Inferior parietal cortex (tissue), 1 donor: Measurements from ENCODE around the gene C11orf91.
"Not testable (repeated sequence)": the region's sequence is repeated elsewhere in the genome, so short reads cannot be mapped to it uniquely, and the experiment has no call there.

Experiments used
- DNase-seq: peaks from one replicate; pipeline ENCODE4 v3.0.0-alpha.2; 2016; ENCODE audit errors: extremely low spot score

The C11orf91 gene

DNA sequence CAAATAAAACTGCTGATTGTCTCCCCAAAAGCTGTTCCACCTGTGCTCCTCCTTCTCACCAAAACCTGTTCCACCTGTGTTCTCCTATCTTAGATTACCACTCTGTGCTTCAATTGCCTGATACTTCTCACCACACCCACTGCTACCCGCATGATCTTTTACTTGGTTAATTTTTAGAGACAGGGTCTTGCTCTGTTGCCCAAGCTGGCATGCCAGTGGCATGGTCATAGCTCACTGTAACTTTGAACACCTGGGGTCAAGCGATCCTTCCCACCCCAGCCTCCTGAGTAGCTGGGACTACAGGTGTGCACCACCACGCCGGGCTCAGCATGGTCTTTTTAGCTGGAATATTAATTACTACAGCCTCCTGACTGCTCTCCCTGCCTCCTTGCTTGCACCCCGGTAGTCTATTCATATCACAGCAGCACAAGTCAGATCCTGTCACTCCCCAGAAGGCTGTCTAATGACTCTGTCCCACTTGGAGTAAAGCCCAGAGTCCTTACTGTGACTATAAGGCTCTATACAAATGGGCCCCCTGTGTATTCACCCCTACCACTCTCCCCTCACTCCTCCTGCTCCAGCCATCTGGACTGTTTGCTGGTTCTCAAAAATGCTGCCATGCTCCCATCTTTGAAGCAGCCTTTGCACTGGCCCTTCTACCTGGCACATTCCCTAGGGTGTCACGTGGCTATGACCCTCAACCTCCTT lies 3.5 kb downstream of the C11orf91 start:
- no peak for DNase-seq

DNA sequence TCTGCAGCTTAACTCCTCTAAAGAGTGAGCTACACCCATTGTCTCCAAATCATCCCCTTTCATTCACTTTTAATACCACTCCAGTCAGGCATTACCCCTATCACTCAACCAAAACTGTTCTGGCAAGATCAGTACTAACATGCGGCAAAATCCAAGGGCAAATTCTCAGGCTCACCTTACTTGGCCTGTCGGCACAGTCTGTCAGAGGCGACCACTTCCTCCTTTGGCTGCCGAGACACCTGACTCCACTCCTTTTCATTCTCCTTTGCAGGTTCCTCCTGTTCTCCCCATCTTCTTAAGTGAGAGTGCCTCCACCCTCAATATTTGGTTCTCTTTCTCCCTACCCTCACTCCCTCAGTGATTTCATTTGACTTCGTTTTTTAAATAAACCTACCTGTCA lies 4.2 kb downstream of the C11orf91 start:
- DNase-seq = no peak

DNA sequence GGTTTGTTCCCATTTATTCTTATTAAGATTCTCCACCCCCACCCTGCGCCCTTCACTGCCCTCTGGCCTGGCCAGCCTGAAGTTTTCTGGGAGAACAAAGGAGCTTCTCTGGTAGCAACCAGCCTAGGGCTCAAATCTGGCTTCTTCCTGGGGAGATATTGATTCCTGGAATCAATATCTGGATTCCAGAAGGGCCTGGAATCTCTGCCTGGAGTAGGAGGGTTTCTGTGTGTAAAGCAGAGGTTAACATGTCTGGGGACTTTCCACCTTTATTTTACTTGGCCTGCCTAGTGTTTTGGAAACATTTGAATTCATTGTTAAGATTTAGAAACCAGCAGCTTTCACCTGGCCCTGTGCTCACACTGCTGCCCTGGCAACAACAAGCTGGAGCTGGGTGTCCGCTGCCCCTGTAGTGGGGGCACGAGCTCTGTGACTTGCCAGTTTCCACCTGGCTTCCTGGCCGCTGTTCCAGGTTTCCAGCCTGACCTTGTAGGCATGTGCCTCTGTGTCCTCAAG lies 5.5 kb downstream of the C11orf91 start:
- DNase-seq = no peak

DNA sequence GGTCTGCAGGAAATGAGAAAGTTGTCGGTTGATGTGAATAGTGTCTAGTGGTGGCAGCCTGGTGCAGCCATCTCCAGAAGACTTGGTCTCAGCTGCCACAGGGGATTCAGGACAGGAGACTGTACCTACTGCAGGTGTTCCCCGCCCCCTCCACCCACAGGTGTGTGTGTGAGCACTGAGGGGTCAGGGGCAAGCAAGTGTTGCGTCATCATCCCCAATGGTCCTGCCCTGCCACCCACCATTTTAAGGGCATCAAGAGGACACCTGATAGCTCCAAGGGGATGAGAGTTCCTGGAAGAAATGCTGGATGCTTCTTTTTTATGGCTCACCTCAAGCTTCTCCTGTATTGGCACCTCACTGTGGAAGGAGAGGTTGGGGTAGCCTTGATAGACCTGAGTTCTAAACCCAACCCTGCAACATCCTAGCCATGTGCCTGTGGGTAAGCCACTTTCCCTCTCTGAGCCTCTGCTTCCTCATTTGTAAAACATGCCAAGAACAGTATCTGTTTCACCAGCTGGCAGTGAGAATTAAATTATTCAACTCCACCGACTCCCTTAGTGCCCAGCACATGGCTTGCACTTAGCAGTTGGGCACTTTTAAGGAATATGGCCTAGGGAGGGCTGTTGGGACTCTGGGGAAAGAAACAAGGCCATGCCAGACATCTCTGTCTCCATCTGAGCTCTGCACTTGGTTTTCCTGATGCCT lies 6.1 kb downstream of the C11orf91 start:
- DNase-seq = no peak

DNA sequence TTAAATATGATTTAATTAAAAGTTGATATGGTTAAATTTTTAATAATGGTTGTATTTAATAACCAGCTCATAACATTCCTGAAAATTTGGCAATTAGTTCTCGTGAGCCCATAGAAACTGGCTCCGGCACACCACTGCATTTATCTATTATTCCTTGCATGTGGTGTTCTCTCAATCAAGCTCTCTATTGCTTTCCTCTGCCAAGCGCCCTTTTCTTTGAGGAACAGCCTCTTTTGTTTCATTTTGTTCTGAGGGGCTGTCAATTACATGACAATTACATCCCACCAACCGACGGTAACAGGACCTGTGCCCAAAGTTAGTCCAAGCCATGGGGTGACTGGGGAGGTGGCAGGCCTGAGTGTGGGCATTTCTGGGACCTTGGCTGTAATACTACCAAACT lies 8.1 kb downstream of the C11orf91 start:
- DNase-seq = no peak

DNA sequence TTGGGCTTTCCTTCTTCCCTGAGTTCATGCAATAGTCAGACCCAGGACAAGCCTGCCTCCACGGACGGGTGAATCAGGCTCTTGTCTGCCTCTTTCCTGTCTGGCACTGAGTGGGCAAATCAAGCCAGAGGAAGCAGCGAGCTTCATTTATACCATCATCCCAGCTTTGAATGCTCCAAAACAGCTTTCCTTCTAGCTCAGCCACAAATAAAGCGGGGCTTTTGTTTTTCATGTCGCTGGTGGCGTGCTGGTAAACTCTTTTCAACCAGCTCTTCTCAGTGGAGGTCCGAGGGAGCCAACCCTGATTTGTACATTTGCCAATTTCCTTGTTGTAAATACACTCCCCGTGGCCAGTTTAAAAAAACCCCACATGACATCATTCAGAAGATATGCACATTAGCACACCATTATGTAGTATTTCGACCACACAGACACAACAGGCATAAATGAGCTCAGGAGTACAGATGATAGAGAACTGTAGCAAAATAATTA lies 8.6 kb downstream of the C11orf91 start:
- peak; percentile 68 for DNase-seq

DNA sequence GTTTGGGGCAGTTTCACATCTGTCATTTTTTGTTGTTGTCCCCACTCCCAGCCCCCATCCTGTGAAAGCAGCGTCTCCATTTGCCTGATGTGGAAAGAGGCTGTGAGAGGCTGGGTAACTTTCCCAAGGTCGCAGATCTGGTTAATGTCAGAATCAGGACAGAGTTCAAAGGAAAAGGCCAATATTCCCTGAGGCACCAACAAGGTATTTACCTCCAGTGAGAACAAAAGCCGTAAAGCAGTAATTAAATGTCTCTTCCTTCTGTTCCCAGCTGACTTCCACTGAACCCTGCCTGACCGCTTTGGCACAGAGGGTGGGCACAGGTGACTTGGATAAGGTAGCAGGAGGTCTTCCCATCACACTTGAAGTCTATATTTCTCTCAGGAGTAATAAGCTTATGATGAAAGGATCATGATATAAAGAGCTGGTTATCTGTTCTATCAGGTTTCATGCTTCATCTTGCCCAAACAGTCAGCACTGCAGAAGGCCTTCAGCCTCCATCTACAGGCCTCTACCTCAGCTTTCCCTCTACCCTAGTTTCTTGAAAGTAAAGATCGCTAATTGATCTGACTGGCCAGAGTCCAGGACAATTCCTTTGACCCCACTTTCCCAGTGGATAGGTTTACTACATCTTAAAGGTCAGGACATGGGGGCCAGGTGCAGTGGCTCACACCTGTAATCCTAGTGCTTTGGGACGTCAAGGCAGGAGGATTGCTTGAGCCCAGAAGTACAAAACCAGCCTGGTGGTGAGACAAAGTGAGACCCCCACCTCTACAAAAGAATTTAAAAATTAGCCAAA lies 9.4 kb downstream of the C11orf91 start:
- DNase-seq = no peak

DNA sequence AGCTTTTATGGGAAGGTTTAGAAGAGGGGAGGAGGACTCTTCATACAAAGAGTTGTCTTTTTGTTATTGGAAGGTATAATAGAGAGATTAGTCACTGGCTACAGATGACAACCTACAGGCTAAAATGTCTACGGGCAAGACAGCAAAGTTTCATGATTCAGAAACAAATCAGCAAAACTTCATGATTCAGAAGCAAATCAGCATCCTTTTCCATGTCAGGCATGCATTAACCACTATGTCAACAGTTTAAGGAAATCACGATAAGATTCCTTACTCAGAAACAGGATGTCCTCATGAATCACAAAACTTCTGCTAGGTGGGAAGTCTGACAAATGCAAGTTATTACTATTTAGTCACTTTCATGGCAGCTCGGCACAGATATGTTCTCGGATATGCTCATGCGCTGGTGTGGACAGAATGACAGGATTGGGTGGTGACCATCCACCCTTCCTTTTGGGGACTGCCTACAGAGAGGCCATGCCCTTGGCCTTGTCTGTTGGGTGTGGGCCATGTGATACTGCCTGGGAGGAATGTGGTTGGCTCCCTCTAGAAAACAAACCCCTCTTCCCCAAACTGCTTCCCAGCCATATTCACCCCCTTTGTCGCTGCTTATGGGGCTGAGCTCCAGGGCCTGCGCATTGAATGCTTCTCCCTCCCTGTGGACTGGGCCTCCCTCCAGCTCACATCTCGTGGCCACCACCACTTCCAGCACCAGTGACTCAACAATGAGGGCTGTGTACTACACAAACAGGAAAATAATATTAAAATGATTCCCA lies 10.1 kb downstream of the C11orf91 start:
- DNase-seq = no peak

DNA sequence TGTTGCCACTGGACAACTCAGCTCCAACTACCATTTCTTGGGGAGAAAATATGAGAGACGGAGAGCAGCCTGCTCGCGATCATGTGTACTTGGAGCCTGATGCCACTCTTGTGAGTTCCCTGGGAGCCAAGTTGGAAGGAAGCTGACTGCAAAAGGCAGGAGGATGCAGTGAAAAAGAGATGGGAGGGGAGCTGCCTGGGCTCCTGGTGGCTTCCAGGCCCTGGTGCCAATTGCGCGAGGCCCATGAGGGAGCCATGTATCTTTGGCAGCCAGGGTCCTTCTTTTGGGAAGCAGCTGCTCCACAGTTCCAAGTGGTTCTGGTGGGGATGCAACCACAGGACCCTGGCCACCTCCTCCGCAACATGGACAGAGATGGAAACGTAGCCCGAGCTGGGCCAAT lies 11.1 kb downstream of the C11orf91 start:
- DNase-seq = no peak

DNA sequence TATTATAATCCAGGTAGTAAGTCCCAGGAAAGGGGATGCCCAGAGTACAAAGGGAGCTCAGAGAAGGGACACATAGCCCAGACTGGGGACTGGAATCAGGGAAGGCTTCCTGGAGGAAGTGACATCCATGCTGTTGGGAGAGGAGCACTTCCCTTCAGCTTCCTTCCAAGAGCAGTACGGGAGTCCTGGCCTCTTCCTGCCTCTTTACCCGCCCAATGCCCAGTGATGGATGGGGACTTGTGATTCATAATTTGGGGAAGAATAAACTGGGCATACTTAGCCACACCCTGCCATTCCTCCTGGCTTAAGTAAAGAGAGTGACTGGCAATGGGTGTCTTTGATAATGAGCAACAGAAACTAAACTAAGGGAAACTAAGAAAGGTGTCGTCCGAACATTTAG lies 11.5 kb downstream of the C11orf91 start:
- no peak for DNase-seq

DNA sequence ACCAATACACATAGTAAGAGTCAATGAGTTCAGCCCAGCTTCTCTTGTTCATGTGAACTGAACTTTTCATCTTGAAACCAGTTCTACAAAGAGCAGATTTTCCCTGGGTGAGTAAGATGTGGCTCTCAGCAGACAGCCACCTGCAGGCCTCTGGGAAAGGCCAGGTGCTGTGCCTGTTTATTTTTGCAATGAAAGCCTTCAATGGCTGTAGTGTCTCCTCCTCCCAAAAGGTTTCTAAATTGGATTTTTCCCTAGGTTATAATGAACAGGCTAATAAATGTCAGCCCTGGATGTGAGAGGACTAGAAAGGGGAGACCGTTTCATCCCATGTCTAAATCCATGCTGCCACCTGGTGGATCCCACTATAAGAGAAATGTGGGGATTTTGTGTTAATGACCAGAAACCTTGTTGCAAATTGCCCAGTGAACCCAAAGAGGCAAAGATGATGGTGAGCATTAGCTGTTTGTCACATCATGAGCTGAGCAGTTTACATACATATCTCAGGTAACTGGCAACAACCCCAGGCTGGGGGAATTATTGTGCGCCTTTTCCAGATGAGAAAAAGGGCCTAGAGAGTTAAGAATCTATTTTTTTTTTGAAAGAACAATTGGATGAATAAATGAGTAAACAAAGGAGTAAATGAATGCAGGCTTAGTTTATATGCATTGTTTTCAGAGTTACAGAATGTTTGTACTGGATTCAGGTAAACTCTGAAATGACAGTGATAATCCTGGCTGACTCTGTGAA lies 12.7 kb downstream of the C11orf91 start:
- peak; percentile 85 for DNase-seq

DNA sequence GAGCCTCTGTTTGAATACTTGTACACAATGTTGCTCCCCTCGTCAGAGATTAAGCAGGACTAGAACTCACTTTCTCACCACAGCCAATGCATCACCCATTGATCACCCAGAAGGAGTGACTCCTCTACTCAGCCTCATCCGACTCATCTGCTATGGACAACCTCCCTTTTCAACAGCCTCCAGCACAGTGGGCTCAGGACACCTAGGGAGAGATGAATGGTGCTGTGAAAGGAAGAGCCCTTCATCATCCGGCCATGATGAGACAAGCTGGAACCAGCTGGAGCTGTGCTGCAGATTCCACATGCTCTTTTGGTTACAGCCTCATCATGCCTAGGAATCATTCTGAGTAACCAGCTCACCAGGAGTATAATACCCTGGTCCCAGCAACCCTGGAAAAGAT lies 15.5 kb downstream of the C11orf91 start:
- no peak for DNase-seq

DNA sequence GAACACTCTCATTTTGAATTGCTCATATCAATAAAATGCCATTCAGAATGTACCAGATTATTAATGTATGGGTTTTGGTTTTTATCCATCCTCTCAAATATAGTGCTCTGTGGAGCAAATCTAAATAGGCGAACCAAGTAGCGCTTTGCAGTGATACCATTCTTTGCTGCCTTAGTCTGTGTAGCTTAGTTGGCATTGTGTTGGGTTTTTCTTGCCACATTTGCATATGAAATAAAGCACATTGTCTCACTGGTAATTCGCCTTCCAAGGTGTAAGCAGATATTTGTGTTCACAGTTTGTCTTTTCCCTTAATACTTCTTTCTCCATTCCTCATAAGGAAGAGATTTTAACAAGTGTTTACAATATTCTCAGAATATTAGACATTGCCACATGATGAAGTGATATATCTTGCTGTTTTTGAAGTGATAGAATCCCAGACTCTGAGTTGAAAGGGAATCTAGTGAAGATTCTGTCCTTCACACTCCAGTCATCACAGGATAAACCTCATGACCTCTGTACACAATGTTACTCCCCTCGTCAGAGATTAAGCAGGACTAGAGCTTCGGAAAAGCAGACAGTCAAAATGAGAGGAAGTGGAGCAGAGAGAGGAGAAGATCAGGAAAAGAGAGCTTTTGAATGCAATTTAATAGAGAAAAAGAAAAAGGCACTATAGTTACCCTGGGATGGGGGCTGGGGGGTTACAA lies 16.5 kb downstream of the C11orf91 start:
- DNase-seq = no peak

DNA sequence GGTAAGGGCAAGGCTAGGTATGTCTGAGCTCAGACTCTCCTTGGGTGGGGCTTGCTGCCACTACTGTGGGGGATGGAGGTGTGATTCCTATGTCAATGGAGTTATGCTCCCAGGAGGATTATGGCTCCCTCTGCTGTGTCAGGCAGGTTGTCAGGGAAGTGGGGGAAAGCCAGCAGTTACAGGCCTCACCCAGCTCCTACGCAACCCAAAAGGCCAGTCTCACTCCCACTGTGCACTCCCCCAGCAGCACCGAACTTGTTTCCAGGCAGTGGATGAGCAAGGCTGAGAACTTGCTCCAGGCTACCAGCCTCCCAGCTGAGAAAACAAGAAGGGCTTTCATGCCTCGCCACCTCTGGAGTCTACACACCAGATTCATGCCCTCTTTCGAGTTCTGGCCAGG lies 18.2 kb downstream of the C11orf91 start:
- no peak for DNase-seq

DNA sequence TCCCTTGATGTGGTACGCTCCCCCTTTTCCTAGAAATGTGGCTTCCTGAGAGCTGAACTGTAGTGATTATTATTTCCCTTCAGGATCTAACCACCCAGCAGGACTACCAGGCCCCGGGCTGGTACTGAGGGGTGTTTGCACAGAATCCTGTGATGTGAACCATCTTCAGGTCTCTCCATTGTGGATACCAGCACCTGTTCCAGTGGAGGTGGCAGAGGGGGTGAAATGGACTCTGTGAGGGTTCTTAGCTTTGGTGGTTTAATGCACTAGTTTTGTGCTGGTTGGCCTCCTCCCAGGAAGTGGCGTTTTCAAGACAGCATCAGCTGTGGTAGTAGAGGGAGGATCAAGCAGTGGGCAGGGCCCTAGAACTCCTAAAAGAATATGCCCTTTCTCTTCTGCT lies 18.6 kb downstream of the C11orf91 start:
- DNase-seq = no peak

DNA sequence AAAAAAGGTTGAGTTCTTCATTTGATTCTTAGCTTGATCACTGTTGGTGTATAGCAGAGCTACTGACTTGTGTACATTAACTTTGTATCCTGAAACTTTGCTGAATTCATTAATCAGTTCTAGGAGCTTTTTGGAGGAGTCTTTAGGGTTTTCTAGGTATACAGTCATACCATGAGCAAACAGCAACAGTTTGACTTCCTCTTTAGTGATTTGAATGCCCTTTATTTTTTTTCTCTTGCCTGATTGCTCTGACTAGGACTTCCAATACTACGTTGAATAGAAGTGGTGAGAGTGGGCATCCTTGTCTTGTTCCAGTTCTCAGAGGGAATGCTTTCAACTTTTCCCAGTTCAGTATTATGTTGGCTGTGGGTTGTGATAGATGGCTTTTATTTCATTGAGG lies 22.0 kb downstream of the C11orf91 start:
- DNase-seq = not testable (repeated sequence)

DNA sequence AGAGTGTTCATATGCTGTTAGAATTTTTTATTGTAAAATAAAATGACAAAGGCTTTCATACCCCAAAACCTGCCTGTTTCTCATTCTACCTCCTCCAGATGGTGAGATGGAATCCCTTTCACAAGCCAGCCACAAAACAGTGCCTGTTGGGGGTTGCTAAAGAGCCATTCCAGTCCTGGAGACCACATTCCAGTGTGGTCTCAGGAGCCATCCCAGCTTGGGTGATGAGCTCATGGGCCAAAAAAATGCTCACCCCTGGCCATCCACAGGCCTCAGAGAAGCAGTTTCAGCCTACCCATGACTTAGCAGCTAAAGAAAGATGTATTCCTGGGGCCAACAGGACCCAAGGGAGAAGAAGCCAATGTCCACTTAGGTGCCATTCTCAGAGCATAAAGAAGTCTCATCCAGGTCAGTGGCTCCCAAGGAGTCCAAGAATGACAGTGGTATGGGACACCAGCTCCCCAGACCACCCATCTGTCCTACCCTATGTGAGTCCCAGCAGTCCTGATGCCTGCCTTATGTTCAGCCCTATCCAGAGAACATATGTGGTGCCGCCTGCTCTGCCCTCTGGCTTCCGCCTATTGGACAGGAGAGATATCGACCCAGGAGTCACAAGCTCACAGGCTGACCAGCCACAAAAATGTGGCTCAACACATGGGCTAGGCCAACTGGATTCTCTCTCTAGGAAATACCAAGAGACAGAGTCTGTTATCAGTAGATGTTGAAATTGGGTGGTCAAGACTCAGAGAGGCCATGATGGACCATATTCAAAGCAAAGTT lies 26.4 kb downstream of the C11orf91 start:
- DNase-seq = no peak

DNA sequence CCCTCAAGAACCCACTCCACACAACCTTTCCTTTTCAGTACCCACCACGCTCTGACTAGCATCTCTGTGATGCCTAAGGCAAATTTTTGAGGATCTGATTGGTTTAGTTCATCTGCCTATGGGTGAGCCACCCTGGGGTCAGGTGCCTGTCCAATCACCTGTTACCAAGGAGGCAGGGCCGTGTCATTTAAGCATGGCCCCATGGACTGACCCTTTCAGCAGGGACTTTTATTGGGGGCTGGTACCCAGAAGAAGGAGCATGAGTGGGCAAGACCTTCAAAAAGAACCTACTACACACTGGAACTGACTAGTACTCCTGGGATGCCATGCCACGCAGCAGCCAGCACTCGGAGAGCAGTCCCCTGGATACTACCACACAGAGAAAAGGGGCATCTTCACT lies 28.4 kb downstream of the C11orf91 start:
- DNase-seq = no peak

DNA sequence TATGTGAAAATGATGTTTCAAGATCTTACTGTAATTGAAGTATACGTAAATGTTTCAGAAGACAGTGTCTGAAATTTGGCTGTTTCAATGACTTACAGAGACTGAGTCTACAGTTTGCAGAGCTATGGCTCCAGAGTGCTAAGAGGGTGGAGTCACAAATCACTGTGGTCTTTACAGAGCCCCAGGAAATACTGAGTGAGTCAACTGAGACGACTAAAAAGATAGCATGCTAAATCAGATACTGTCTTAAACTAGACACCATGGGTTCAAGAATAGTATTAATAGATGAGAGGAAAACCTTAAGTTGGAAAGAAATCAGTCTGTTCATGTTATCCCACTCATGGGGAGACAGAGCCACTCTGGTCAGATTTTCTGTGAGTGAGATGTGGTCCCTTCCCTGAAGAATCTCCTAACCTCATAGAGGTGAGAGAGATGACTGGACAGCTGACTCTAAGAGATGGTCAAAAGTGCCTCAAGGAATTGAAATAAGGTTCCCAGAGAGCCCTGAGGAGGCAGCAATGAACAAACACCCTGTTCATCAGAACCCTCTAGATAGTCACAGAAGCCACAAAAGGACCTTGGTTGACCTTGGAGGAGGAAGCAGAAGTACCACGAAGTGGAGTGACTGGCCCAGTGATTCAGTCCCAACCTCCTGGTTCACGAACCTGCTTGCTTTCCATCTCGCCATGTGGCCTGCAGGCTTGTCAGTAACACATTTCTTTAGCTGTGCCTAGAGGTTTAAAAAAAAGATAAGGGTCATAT lies 30.2 kb downstream of the C11orf91 start:
- no peak for DNase-seq
